SU-DHL-6 (cell line): Measurements from ENCODE around the gene C11orf68.

ENCODE experiments used
- CTCF ChIP-seq: fragments of 200-600 bp; sonication (generic); IDR thresholded peaks from one replicate; pipeline ENCODE4 v1.5.1; 2017; ENCODE audit warnings: antibody characterized with exemption, mild to moderate bottlenecking, low read length, moderate library complexity; ENCODE audit not compliant: insufficient read depth, poor library complexity, severe bottlenecking
- EZH2phosphoT487 ChIP-seq: fragments of 200-600 bp; sonication (generic), shearing (Covaris generic); conservative IDR thresholded peaks from 2 replicates; pipeline ENCODE4 v1.6.1; 2018; ENCODE audit warnings: mild to moderate bottlenecking, antibody characterized with exemption, low read length, moderate library complexity, mixed read lengths

DNA sequence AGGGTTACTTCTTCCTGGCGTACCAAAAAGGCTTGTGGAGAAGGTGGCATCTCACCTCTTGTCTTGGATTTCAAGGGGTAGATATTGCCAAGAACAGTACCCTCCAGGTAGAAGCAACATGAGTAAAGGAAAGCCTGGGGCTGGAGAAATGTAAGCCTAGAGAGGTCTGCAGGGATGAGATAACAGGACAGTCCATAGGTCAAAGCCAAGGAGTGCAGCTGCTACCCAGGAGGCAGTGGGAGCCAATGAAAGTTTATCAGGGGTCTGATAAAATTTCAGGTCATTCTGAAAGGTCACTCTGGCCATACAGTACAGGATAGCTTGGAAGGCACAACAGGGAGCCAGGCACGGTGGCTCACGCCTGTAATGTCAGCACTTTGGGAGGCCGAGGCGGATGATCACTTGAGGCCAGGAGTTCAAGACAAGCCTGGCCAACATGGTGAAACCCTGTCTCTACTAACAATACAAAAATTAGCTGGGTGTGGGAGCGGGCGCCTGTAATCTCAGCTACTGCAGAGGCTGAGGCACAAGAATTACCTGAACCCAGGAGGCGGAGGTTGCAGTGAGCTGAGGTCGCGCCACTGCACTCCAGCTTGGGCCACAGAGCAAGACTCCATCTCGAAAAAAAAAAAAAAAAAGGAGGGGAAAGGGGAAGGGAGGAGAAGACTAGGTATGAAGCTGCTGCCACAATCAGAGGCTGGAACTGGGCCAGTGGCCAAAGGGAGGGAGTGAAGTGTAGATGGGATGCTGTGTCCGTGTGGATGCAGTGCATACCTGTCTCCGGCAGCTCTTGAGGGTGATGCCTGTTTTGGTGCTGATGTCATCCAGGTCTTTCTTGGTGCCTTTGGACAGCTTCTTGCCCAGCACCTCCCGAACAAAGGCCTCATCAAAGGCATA is 31.8 kb downstream of the C11orf68 start:
- TF ChIP-seq CTCF (no peak), EZH2phosphoT487 (no peak)
